OCI-LY7 (cell line): ENCODE results near the gene PLSCR1.

ENCODE experiments used
- EZH2phosphoT487 ChIP-seq: fragments of 200-600 bp; sonication (generic); IDR thresholded peaks from 2 replicates; pipeline ENCODE4 v1.6.1; 2018; ENCODE audit warnings: low read depth, borderline replicate concordance, mild to moderate bottlenecking, mixed run types, antibody characterized with exemption, low read length, moderate library complexity, mixed read lengths
- TF ChIP-seq, protein P1 (sequence below): fragments of 200-600 bp; sonication (generic); conservative IDR thresholded peaks from 2 replicates; pipeline ENCODE4 v1.5.1; 2014; ENCODE audit warnings: mild to moderate bottlenecking, antibody characterized with exemption, low read length, moderate library complexity, mixed read lengths

GRCh38 chr3:146539315-146539714 lies 5.1 kb downstream of the PLSCR1 start:
- TF ChIP-seq EZH2phosphoT487: no peak
- TF ChIP-seq, protein P1, sequence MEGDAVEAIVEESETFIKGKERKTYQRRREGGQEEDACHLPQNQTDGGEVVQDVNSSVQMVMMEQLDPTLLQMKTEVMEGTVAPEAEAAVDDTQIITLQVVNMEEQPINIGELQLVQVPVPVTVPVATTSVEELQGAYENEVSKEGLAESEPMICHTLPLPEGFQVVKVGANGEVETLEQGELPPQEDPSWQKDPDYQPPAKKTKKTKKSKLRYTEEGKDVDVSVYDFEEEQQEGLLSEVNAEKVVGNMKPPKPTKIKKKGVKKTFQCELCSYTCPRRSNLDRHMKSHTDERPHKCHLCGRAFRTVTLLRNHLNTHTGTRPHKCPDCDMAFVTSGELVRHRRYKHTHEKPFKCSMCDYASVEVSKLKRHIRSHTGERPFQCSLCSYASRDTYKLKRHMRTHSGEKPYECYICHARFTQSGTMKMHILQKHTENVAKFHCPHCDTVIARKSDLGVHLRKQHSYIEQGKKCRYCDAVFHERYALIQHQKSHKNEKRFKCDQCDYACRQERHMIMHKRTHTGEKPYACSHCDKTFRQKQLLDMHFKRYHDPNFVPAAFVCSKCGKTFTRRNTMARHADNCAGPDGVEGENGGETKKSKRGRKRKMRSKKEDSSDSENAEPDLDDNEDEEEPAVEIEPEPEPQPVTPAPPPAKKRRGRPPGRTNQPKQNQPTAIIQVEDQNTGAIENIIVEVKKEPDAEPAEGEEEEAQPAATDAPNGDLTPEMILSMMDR: no peak
